Activated CD4-positive, alpha-beta T cell treated with anti-CD3 and anti-CD28 coated beads, Interleukin-2, amount 50 U/mL, for 1 hour (primary cell): ENCODE data around the gene CSF1.

Source experiments
- DNase-seq: peaks from one replicate; pipeline ENCODE4 v3.0.0-alpha.2; 2020

CSF1 gene

DNA sequence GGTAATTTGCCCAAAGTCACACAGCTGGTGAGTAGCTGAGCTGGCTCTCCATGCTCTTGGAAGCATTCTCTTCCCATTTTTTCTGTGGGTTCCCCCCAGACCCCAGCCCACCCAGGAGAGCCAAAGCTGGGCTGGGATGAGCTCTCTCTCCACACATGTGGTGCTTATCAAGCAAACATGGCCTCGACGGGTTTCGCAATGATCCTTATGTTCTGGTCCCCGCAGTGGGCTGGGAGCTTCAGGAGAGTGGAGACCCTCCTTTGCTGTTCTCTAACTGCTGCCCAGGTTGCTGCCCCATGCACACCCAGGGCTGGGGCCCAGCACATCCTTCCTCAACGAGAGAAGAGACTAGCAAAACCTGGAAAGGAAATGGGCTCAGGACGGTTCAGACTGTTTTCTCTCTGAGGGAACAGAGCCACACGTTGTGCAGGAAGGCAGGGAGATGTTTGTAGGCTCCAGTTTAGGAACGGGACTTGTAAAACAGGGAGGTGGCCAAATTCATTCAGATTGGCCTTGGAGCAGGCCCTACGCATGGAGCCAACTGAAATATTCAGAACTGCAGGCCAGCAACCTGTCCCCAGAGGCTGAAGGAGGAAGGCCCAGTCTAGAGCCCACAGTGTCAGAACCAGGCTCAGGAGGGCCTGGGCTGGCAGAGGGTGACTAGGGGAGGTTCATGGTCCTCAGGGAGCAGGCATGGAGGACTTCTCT, 27.2 kb upstream of the CSF1 start:
- no peak for DNase-seq

DNA sequence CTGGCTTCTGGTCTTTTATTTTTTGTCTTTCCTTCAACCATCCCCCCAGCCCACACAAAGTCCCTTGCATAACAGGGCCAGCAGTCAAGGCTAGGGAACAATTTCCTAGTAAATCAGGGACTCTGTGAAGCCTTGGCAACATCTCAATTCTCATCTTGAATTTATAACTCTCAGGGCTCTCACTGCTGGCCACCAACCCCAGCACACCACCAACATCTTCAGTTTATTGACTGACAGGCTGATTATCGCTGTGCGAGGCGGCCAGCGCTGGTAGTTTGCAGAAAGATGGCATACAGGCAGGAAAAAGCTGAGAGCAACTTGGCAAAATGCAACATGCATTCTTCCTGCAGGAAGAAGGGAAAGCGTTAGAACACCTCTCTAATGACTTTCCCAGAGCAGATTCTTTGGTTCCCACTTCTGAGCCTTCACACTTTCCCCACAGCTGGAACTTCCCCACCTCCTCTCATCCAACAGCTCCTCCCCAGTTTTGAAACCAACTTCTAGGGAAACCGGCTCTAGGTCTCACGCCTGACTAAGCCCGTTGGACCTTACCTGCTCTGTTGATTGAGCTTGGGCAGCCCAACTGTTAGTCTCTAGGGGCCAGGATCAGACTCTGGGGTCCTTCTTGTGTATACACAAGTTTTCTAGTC, 26.3 kb upstream of the CSF1 start:
- DNase-seq: no peak

DNA sequence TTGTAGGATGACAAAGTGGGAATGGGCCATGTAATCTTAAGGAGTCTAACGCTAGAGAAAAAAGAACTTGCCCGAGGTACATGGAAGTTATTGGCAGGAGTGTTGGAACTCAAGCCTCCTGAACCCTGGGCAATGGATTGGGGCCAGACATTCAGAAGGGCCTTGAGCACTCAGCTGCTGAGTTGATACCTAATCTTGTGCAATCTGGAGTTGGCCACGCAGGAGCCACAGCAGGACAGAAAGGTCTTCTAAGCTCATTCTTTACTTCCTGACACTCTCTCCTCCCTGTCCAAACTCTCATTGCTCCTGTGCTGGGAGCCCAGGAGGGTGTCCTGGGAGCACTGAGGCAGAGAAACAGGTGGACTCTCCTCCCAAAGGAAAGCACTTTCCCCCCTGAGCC, 25.1 kb upstream of the CSF1 start:
- DNase-seq: no peak

DNA sequence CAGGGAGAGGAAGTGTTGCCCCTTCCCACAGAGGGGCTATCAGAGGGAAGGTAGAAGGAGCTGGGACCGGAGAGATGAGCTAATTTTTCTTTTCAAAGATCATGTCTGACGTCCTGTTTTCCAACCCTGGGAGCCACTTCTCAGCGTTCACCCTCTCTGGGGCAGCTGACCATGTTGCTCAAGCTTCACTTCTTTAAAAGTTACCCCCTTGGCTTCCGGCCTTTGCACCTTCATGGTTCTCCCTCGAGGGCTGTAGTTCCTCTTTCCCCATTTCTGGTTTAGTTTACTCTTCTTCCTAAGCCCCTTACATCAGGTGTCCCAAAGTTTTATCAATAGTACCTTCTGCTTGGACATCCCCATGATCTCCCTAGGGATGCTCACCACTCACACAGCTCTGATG, 23.8 kb upstream of the CSF1 start:
- no peak for DNase-seq

DNA sequence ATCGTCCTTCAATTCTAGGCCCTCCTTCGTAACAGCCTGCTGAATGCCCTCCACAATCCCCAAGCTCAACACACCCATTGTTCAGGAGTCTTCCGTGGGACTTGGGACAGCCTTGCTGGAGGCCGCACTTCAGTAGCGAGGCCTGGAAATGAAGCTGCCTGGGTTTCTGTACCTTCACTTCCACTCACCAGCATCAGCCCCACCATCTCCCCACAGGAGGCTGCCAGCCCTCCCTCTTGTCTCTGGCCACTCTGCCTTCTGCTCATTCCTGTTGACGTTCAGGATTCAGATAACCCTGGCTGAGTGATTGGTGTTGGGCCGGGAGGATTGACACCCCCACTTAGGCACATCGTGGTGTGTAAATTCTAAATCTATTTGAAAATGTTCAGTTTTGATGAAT, 23.4 kb upstream of the CSF1 start:
- DNase-seq: no peak

DNA sequence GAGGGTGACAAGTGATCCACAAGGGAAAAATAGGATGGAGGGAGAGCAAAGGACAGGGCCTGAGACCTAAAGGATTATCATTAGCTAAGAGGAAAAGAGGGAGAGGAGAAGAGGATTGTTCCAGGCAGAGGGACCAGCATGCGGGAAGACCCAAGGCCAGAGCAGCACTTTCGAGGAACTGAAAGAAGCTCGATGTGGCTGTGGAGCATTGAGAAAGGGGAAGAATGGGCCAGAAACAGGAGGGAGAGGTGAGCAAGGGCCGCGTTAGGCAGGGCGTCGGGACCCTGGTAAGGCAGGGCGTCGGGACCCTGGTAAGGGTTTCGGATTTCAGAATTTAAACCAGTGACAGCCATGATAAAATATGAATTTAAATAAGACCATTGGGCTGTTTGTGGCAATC, 22.8 kb upstream of the CSF1 start:
- no peak for DNase-seq

DNA sequence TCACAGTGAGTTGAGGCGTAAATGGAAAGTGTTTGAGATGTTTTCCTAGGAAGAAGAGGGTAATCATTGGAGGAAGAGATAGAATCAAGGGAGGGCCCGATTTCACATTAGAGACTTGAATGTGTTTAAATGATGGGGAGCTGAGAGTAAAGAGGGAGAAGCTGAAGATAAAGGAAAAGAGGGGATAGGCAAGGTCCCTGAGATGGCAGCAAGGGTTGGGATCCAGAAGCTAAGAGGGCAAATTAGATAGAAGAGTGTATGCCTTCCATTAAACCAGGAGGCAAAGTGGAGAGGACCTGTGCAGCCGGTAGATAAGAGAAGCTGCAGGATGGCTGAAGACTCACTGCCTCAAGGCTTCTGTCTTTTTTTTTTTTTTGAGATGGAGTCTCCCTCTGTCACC, 21.6 kb upstream of the CSF1 start:
- DNase-seq: no peak

DNA sequence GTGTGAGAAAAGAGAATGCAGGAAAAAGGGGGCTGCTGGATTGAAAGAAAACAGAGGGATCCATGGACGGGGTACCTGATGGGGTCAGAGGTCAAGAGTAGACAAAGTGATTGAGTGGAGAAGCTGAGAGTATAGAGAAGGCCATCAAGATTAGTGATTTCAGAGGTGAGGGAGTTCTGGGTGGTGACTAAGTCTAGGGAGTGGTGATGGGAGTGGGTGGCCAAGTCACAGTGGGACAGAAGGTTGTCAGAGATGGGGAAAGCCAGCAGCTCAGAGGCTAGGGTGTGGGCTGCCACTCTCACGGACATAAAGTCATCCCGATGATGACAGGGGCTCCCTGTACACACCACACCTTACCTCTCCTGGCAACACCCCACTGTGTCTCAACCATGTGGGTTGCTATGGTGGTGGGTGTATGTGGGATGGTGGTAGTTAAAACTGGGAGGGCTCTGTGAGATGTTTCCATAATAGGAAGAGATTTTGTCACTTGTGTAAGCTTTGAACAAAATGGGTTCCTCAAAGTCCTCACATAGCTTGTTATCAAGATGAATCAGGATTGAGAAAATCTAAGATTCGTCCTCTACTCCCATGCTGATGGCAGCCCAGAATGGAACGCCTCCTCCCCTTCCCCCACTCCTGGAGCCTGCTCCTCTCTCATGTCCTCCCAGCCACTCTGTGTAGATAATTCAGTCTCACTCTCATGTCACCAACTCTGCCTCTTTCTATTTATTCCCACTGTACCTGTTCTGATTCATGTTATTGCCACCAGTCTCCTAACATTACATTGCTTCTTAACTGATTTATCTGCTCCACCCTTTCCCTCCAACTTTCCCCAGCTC, 20.3 kb upstream of the CSF1 start:
- DNase-seq: no peak

DNA sequence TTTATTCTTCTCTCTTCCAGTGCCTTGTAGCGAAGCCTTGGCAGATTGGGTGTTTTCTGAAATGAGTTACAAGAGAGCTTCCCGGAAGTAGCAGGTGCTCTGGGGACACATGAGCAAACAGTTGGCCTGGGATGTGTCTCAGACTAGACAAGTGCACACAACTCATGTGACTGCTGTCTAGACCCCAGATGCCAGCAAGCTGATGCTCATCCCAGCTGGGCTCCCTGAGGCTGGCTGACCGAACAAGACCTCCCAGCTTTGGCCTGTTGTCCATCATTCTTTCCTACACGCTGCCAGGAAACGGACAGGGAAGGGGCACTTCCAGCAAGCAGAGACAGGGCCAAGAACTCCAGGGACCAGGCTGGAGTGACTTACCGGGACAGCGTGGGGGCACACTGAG, 18.7 kb upstream of the CSF1 start:
- DNase-seq: no peak

DNA sequence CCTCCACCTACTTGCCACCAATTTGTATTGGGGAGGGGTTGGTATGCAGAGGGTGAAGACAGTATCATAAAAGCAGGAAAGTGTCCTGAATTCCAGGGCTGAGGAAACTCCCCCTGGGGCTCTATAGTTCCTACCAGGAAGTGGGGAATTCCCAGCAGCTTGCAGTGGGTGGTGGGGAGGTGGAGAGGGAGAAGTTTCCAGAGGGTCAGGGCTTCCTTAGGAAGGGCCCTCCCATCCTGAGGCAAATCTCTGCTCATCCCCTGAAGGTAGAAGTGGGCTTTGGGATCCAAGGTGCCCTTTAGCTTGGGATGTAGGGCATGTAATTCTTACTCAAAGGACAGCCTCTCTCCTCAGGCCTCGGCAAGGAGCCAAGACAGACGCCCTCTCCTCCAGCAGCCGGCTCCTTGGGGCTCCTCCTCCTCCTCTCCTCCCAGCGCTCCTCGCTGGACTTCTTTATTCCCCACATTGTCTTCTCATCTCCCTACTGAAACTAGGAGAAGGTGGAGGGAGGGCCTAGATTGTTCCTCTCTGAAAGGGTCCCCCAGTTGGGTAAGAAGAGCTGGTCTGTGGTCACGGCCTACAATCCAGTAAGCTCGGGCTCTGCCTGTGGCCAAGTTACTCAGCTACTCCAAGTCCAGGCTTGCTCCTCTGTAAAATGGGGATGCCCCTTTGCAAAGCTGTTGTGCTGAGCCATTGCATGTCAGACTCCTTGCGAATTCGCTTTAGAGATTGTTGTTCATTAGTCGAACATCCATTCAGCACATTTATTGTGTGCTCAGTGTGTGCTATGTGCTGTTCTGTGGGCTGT, 17.9 kb upstream of the CSF1 start:
- no peak for DNase-seq

DNA sequence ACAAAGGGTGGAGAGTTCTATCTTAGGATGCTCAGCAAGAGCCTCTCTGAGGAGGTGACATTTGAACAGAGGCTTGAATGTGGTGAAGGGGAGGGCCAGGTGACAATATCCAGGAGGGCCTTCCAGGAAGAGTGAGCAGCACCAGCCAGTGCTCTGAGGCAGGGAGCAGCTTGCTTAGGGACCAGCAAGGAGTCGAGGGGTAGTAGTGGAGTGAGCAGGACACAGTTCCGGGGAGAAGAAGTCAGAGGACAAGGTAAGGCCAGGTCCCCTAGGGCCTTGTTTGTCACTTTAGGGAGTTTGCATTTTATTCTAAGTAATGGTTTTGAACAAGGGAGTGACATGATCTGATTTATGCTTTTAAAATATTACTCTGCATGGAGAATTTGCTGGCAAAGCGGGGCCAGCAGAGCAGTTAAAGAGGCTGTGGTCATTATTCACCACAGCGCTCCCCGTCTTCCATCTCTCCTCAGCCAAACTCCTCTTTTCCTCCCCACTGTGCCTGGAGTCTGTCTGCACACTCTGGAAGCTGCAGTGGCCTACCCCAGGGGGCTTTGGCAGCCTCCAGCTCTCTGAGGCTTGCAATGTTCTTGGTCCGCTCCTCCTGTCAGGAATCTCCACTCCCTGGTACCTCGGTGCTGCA, 17.0 kb upstream of the CSF1 start:
- DNase-seq: no peak

DNA sequence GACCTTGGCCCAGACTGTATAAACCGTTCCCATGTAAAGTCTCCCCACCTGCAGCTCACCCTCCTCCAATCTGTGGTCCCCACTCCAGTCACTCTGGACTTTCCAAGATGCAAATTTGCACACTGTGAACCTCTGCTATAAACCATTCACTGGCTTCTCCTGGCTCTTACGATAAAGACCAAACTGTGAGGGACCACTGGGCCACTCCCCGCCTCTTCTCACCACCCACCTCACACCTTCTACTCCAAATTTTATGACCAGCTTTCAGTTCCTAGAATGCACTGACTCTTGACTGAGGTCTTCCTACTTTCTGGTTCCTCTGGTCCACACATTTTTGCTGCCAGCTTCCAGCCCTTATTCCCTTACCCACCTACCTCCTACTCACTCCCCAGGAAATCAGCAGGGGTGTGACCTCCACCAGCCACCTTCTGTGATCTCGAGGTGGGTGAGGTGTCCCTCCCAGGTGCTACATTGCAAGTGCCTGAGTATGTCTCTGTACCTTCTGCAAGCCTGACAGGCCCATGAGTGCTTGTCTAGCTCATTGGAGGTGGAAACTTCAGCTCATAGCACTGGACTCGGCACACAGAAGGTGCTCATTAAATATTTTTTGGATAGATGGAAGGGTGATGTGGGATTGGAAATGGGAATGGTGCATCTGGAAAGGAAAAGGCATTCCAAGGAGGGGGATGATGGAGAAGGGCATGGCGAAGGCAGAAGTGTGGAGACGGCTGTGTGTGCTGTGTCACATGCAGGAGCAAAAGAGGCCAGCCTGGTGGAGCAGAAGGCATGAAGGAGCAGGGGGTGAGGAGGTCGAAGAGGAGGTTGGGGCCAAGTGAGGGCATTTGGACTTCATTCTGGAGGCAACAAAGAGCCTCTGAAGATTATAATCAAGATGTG, 15.6 kb upstream of the CSF1 start:
- DNase-seq: no peak

DNA sequence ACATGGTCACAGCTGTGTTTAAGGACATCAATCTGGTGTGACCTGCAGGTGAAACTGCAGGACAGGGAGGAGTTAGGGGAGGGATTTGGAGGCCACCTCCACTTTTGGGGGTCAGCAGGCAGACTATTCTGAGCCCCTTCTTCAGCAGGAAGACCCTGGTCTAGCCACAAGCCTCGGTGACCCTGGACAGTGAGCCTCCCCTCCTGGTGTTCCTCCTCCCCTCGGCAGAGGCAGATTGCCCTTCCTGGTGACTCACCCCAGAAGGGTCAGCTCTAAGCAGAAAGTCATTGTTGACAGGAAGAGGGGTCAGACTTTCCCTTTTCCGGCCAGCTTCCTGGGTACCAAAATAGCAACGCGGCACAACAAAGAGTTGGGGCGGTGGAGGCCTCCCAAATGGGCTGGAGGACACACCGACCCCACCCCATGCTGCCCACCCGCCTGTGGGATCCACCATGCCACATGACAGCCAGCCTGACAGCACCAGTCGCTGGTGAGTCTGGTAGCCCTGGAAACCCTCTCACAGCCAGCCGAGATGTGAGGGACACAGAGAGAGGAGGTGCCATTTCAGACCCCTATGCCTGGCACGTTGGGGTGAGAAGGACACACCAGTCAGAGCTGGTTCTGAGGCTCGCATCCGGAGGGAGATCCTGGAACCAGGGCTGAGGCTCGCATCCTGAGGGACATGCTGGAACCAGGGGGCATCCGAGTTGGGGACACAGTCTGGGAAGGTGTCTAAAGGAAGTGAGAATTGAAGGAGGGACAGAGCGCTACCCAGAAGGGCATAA, 14.7 kb upstream of the CSF1 start:
- no peak for DNase-seq

DNA sequence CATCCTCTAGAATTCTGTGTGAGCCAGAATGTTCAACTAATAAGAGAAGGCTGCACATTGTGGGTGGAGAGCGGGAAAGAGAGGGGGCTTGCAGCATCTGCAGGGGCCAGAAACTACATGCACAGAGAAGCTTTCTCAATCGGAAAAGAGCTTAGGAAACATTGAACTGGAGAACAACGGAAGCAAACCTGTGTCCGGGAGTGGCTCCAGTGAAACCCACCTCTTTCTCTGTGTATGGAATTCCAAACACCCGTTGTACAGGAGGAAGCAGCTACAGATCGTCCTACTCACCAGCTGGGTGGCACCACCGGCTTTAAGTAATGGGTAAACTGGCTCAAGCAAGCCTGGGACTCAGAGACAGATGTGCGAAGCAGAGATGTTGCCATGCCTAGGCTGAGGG, 14.0 kb upstream of the CSF1 start:
- no peak for DNase-seq

DNA sequence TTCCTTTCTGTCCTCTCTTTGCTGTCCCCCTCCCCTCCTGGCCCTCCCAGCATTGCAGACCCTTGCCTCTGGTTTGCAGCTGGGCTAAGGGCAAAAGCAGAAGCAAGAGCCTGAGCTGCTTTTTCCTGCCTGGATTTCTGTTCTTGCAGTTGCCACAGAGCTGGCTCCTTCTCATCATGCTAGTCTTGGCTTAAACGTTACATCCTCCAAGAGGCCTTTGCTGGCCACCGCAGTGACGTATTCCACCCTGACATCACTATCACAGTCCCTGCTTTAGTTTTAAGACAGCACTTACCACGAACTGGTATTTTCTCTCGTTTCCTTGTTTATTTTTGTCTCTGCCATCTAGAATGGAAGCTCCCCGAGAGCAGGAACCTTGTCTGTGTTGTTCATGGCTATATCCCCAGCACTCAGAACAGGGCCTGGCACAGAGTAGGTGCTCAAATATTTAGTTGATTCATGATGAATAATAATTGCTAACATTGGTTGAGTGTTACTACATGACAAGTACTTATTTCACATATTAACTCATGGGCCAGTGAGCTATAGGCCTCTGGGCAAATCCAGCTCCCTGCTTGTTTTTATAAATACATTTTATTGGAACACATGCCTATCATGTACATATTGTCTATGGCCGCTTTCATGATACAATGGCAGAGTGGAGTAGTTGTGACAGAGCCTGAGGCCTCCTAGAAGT, 13.2 kb upstream of the CSF1 start:
- DNase-seq: no peak

DNA sequence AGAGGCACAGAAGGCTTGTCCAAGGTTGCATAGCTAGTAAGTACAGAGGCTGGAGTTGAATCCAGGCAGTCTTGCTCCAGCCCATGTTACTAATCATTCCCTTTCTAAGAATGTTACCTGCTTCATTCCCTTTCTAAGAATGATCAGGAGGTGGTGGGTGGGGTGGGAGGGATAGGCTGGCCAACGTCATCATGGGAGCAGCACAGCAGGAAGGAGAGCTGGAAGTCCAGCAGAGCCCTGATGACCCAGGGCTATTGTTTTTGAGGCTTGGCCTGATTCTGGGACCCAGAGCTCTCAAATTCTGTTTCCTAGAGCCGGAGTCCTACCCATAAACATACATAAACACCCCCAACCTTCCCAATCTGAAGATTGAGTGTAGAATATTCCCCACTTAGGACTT, 11.8 kb upstream of the CSF1 start:
- DNase-seq: no peak

DNA sequence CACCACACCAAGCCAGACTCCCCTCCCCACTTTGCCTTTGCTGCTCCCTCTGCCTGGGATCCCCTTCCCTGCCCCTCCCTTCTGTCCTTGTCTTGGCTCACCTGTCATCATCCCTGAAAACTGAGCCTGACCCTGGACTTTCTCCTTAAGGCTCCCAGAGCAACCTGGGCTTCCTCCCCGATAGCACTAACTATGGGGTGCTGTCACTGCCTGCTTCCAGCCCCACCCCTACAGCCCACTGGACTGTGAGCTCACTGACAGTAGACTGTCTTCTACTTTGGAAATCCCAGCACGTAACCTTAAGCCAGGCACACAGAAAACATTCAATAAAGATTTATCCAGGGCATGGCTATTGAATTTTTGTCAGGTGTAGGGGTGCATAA, 9.5 kb upstream of the CSF1 start:
- DNase-seq: no peak

DNA sequence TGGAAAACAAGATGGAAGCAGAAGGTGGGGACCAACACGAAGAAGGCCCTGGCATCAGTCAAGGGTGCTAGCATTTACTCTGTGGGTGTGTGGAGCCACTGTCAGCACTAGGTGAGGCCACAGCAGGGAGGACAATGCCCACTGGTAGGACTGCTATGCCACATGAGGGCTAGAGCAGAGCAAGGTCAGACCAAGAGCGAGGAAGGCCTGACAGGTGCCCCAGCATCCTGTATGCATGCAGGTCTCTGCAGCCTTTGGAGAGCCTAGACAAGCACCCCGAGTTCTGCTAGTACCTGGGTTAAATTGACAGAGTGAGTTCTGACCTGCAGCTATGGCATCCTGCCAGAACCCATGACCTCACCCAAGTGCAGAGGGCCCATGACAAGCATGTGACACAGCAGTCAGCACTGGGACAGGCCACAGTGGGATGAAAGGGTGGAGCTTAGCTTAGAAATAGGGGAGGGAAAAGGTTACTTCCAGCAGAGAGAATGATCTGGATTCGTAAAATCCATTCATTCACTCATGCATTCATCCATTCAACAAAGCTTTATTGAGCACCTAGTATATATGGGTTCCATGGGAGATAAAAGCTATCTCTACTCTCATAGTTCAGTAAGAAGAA, 9.0 kb upstream of the CSF1 start:
- no peak for DNase-seq

DNA sequence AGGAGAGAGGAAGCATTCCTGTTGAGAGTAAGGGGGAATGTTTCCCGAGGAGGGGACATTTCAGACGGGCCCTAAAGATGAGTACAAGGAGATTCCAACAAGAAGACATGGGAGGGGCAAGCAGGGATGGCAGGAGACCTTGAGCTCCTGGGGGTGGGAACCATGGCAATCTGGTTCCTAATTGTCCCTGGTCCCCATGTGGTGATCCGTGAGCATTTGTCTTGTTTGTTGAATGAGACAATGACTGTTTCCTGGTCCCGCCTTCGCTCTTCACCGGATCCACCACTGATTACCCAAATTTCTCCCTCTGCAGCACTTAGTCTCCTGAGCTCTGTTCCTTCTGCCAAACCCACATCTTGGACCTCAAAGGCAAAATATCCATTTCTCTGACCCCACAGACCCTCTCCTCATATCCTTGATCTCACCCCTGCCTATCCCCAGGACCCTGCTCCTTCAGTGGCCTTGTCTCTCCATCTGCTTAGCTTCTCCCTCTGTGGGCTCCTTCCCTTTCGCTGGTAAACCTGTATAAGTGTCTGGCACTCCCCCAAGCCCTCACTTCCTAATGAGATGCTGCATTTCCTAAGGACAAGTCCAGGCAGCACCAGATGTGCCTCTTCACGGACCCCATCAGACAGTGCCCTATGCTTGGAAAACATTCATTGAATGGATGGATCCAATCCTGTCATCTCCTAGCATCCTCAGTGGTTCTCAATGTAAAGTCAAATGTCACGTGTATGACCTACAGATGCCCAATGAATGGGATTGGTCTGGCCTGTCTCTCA, 8.3 kb upstream of the CSF1 start:
- DNase-seq: no peak
